SKM-1 (cell line): ENCODE results near the gene NKAIN2.

Experiments
- DNase-seq: peaks from one replicate; lab custom pipeline; 2025; ENCODE audit not compliant: unreplicated experiment; lab: John Stamatoyannopoulos, UW

Gene NKAIN2

DNA sequence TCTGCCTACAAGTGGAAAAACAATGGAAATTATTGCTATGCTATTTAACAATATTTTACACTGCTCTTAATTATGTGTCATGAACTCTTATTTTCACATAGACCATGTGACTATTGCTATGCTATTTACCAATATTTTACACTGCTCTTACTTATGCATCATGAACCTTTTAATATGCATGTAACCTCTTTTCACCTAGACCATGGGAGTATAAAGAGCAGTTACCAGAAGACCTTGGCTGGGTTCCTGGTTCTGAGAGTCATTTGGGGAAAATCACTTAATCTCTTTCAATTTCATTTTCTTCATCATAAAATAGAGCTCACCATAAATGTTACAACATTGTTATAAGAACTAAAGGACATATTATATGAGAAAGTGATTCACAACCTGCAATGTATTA lies 934.8 kb downstream of the NKAIN2 start:
- no peak for DNase-seq

- no peak for DNase-seq
Observed at GRCh38 chr6:124741341-124741740, 937.7 kb downstream of the NKAIN2 start.

DNA sequence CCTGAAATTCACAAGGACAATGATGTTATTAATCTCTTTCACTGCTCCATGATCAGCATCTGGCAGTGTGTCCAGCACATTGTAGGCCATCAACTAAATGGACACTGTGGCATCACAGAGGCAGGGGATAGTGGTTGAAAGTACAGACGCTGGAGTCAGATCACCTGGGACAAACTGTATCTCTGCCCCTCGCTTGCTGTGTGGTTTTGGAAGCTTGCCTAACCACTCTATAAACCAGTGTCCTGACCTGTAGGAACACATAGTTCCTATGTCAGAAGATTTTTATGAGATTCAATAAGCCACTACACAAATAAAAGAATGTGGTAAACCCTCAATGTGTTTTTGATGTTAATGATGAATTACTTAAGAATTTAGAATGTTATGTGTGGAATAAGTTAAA lies 939.3 kb downstream of the NKAIN2 start:
- no peak for DNase-seq

- DNase-seq, result no peak
Observed at GRCh38 chr6:124743420-124743819, 939.8 kb downstream of the NKAIN2 start.

DNA sequence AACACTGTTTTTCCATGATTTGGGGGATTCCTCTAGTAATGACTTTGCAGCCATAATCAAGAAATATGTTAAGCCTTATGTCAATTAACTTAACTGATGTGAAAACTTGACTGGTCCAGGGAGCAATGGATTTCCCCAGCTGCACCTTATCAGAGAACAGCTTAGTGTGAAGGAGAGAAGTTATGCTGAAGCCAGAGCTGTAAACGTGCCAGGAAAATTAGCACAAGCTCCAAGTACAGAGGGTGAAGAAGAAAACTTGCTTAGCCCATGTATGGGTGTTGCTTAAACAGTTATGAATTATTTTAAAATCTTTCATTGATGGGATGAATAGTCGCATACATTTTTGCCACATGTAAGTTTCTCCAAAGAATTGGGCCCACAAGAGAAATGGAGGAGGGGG lies 943.7 kb downstream of the NKAIN2 start:
- no peak for DNase-seq

- no peak for DNase-seq
Observed at GRCh38 chr6:124748778-124749177, 945.1 kb downstream of the NKAIN2 start.

- DNase-seq, result no peak
Observed at GRCh38 chr6:124753001-124753400, 949.3 kb downstream of the NKAIN2 start.

DNA sequence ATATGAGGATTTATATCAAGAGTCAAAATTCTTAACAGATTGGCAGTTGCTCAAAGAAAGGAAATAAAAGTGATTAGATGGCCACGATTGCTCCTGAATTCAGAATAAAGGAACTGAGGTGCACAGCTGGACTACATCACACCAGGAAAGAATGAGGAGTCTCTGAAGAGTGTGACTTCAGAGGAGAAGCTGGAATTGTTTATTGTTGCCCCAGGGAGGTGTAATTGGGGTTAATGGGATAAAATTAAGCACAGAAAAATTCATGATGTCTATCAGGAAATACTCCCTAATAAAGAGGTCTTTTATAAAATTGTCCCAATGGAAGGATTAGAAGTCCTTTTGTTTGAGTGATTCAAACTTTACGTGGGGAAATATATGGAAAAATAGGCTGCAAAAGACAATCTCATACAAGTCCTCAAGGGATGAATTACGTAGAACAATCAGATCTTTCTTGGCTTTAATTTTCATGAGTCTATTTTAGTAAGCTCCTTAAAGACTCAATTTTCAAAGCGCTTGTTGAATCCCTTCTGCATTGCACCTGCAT lies 950.0 kb downstream of the NKAIN2 start:
- DNase-seq, result no peak

GRCh38 chr6:124755321-124755720 lies 951.7 kb downstream of the NKAIN2 start:
- DNase-seq, result no peak

DNA sequence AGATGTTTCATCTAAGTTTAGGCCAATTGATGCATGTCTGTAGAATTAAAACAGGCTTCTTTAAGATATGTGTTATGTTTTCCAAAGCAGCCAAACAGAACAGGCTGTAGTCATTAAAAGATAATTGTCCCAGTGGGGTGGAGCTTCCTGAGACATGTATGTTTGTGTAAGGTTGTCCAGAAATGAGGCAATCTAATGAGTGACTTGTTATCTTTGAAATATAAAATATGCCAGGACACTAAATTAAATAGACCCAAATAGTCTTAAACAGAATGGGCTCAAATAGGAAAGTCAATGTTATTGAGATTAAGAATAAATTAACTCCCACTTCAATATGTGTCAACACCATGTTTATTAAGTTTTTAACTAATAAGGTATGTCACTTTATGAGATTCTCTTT lies 953.9 kb downstream of the NKAIN2 start:
- DNase-seq, result no peak

- no peak for DNase-seq
Observed at GRCh38 chr6:124758663-124759062, 955.0 kb downstream of the NKAIN2 start.

GRCh38 chr6:124765280-124765679 lies 961.6 kb downstream of the NKAIN2 start:
- no peak for DNase-seq

DNA sequence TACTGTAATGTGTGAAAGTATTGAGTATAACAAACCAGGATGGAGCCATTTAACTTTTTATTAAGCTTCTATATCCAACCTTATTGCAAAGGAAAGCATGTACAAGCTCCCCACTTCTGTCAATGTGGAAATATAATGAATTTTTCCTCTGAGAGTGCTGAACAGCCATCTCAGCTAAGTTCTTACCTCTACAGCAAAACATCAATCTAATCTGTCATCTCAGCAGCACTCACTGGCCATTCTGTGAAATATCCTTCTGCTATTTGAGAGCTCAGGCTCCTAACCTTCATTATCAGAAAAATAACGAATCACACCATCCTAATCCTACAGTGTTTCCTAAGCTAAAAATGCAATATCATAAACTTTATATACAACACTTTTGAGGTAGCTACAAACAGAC lies 964.6 kb downstream of the NKAIN2 start:
- DNase-seq, result no peak

DNA sequence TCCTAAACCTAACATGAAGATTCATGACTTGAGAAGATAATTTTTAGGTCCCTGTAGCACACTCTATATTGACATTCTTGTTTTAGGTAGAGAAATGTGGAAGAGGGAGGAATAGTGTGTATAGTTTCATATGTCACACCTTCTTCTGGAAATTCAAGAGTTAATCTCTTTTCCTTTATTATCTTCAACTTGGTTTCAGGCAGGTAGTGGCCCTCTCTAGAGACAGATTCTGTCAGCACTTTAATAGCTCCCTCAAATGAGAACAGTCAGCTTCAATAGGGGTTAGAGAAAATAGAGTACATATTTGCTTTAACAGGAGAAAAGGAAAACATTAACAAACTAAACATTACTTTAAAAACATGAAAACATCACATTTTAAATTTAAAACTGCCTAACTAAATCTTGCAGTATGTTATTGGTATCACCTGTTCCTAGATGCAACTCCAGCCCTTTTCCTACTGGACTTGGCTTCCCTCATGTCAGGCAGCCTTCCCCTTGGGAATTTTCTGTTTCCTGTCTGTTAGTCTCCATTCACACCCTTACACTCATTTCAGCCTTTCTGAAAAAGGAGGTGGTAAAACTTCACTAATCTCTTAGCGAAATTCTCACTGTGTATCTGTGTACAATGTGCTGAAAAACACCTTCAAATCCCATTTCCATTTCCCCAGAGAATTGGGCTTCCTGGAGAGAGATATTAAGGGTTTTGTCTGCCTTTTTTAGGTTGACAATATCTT lies 966.3 kb downstream of the NKAIN2 start:
- no peak for DNase-seq

GRCh38 chr6:124770784-124771183 lies 967.1 kb downstream of the NKAIN2 start:
- no peak for DNase-seq

GRCh38 chr6:124772733-124773319 lies 969.2 kb downstream of the NKAIN2 start:
- no peak for DNase-seq

- DNase-seq, result no peak
Observed at GRCh38 chr6:124775121-124775520, 971.5 kb downstream of the NKAIN2 start.

GRCh38 chr6:124777863-124778262 lies 974.2 kb downstream of the NKAIN2 start:
- DNase-seq, result no peak

- no peak for DNase-seq
Observed at GRCh38 chr6:124780623-124781022, 977.0 kb downstream of the NKAIN2 start.

DNA sequence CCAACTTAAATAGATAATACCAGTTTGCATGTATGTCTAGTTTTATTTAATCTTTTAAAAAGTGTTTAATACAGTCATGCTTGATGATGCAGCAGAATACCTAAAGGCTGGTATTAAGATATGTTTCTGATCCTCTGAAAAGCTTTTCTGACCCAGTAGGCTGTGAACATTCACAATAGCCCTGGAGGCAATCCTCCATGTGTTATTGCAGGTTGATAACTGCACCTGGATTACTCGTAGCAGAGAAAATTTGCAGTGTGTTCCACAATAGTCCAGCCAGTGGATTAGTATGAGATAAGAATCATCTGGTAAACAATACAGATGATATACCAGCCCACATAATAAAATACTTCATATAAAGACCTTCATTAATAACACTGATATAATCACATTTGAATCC lies 979.7 kb downstream of the NKAIN2 start:
- no peak for DNase-seq

- no peak for DNase-seq
Observed at GRCh38 chr6:124791156-124791555, 987.5 kb downstream of the NKAIN2 start.

GRCh38 chr6:124792386-124792785 lies 988.7 kb downstream of the NKAIN2 start:
- no peak for DNase-seq

- no peak for DNase-seq
Observed at GRCh38 chr6:124793398-124793797, 989.7 kb downstream of the NKAIN2 start.
